GM10266 (cell line): Measurements from ENCODE around the gene DNM3.

Experiments used
- DNase-seq: peaks from one replicate; pipeline ENCODE4 v3.0.0; 2012; ENCODE audit errors: extremely low spot score
- CTCF ChIP-seq: IDR thresholded peaks from 2 replicates; pipeline ENCODE4 v1.5.1; 2012; ENCODE audit warnings: mild to moderate bottlenecking, low read depth; ENCODE audit not compliant: control insufficient read depth, insufficient read depth; ENCODE audit errors: missing control alignments

DNM3 gene

DNA sequence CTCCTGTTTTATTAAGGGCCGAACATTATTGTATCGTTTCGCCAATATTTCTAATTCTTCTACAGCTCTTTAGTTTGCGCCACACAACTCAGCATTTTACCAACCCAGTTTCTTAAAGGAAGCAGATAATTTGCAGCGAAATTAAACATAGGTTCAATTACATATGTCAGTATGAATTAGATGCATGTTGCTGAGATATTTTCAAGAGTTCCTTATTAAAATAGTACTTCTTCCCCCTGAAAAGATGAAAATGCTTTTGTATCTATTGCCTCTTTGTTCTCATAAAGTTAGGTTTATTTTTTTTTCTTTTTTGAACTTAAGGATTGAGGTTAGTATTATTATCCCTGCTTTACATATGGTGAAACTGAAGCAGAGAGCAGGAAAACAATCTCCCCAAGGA, 395.7 kb downstream of the DNM3 start:
- no peak for DNase-seq
- no peak for TF ChIP-seq CTCF

- TF ChIP-seq CTCF = no peak
- DNase-seq = no peak
Measured at GRCh38 chr1:172238158-172238557, 396.9 kb downstream of the DNM3 start.

DNA sequence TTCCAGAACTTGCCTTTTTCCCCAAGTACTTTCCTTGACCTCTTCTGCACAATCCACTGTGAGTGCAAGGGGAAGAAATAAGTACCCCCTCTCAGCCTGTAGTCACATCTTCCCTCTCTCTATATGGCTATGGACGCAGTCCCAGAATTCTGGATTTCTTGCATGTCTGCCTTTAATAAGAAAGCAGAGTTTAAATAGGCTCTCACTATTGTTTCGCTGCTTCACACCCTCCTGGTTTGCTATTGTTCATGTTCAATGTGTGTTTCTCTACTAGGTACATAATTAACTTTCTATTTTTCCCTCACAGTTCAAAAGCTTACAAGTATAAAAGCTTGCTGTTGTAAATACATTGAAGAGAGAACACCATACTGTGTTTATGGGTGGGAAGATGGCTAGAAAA, 397.7 kb downstream of the DNM3 start:
- TF ChIP-seq CTCF = no peak
- no peak for DNase-seq

DNA sequence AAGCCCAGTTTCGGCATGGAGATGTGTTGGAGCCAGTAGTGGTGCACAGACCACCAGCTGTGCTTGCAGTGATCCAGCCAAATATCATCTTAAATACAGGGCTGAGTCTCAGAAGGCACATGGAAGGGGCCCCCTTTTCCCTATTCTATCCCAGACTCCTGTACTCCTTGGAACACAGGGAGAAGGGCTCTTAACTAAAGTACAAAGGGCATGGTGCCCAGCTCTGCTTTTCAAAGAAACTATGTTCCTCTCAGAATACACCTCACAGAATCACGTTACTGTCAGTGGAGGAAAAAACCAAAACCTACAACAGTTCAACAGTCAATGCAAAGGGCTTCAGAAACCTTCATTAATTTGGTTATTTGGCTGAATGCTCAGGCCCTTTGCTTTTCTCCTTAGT, 398.6 kb downstream of the DNM3 start:
- DNase-seq = no peak
- no peak for TF ChIP-seq CTCF

GRCh38 chr1:172241540-172241939, 400.2 kb downstream of the DNM3 start:
- DNase-seq = no peak
- TF ChIP-seq CTCF = no peak

- TF ChIP-seq CTCF = no peak
- no peak for DNase-seq
Measured at GRCh38 chr1:172244865-172245264, 403.6 kb downstream of the DNM3 start.

- DNase-seq = no peak
- TF ChIP-seq CTCF = no peak
Measured at GRCh38 chr1:172245788-172246187, 404.5 kb downstream of the DNM3 start.
